ENCODE data around the gene PLCG1.

The PLCG1 gene

GRCh38 chr20:41136680-41137613 is at the start of gene PLCG1:
Gene PLCG1 (plus strand): TSS chr20:41137543. CDS start chr20:41137642, 99 bp downstream.
- TF ChIP-seq CTCF (conservative IDR thresholded peaks at IDR 0.05; ENCODE audit: low read depth, low read length), result no peak
- peak within 1 kb of the TSS; percentile 75 for H3K4me3 ChIP-seq (ENCODE audit: low read length)
- no peak for DNase-seq (ENCODE audit: low read depth)

GRCh38 chr20:41087777-41088176 is 49.6 kb upstream of the PLCG1 start:
- no peak for TF ChIP-seq CTCF (conservative IDR thresholded peaks at IDR 0.05; ENCODE audit: low read depth, low read length)
- no peak overlapping the region for H3K4me3 ChIP-seq (ENCODE audit: low read length)
- no peak for DNase-seq (ENCODE audit: low read depth)

- DNase-seq (ENCODE audit: low read depth), result no peak
- no peak overlapping the region for H3K4me3 ChIP-seq (ENCODE audit: low read length)
- TF ChIP-seq CTCF (conservative IDR thresholded peaks at IDR 0.05; ENCODE audit: low read depth, low read length), result peak; percentile 11
Measured at GRCh38 chr20:41089555-41089954, 47.8 kb upstream of the PLCG1 start.

GRCh38 chr20:41091927-41092326 is 45.4 kb upstream of the PLCG1 start:
- DNase-seq (ENCODE audit: low read depth), result no peak
- no peak overlapping the region for H3K4me3 ChIP-seq (ENCODE audit: low read length)
- no peak for TF ChIP-seq CTCF (conservative IDR thresholded peaks at IDR 0.05; ENCODE audit: low read depth, low read length)

GRCh38 chr20:41094353-41095055 is 42.8 kb upstream of the PLCG1 start:
- no peak for DNase-seq (ENCODE audit: low read depth)
- no peak for TF ChIP-seq CTCF (conservative IDR thresholded peaks at IDR 0.05; ENCODE audit: low read depth, low read length)
- no peak overlapping the region for H3K4me3 ChIP-seq (ENCODE audit: low read length)

GRCh38 chr20:41095110-41095969 is 42.0 kb upstream of the PLCG1 start:
- no peak overlapping the region for H3K4me3 ChIP-seq (ENCODE audit: low read length)
- peak; percentile 83 for TF ChIP-seq CTCF (conservative IDR thresholded peaks at IDR 0.05; ENCODE audit: low read depth, low read length)
- DNase-seq (ENCODE audit: low read depth), result no peak

All from retinal pigment epithelial cell (primary cell).